GM10248 (cell line): ENCODE results near the gene GRK3.

ENCODE experiments used
- CTCF ChIA-PET: fragments of 300-600 bp; sonication (Branson Sonifier 250); formaldehyde crosslinking; extraction: SDS; loops from one replicate; lab custom pipeline; 2021; ENCODE audit warnings: antibody characterized with exemption; lab: Yijun Ruan, JAX
- POLR2A ChIA-PET: fragments of 350-650 bp; sonication (Branson Sonifier 250); formaldehyde crosslinking; extraction: SDS; loops from one replicate; lab custom pipeline; 2020; ENCODE audit warnings: antibody characterized with exemption; lab: Yijun Ruan, JAX
- DNase-seq: peaks from one replicate; pipeline ENCODE4 v3.0.0; 2012; ENCODE audit errors: extremely low spot score
- CTCF ChIP-seq: IDR thresholded peaks from 2 replicates; pipeline ENCODE4 v1.5.1; 2012; ENCODE audit warnings: mild to moderate bottlenecking, low read depth; ENCODE audit errors: extremely low read depth, missing control alignments, control extremely low read depth

GRK3 gene

DNA sequence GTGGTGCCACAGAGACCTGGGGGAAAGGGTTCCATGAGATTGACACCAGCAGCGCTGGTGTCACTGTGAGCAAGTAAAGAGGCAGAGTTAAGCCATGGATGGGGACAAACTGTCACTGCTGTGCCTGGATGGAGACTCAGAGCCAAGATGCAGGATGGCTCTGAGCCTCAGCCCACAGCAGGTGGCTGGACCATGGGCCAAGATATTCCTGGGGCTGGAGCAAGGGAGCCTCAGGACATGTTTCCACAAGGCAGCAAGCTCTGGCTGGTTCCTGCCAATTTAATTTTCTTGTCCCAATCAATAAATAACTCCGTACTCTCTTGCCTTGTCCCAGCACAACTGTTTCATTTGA lies 200.5 kb downstream of the GRK3 start:
- ChIA-PET CTCF (no interaction called here), POLR2A (no interaction called here)
- no peak for TF ChIP-seq CTCF
- no peak for DNase-seq

GRCh38 chr22:25765801-25766200 lies 201.3 kb downstream of the GRK3 start:
- POLR2A ChIA-PET = no interaction called here
- CTCF ChIA-PET = interaction anchor here (0.8 kb wide), 1 partner anchor 62 kb away, joined by 3 read pairs; no protein-coding TSS in a partner anchor
- no peak for TF ChIP-seq CTCF
- no peak for DNase-seq

DNA sequence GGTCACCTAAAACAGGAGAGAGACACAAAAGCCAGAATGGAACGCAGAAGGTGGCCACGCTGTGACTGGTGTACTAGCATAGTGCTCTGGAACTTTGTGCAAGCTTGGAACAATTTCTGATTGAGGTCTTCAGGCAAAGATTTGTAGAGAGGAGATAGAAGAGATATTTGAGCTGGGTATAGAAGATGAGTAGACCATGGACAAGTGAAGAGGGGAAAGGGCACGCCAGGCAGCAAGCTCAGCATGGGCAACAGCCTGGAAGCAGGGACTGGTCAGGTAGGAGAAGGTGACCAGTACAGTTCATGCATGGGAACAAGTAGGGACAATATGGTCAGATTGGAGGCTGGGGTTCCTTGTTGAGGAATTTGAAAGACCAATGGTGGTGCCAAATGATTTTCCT lies 201.9 kb downstream of the GRK3 start:
- CTCF ChIA-PET = interaction anchor here (0.8 kb wide), 1 partner anchor 62 kb away, joined by 3 read pairs; no protein-coding TSS in a partner anchor
- POLR2A ChIA-PET = no interaction called here
- DNase-seq = no peak
- TF ChIP-seq CTCF = no peak

DNA sequence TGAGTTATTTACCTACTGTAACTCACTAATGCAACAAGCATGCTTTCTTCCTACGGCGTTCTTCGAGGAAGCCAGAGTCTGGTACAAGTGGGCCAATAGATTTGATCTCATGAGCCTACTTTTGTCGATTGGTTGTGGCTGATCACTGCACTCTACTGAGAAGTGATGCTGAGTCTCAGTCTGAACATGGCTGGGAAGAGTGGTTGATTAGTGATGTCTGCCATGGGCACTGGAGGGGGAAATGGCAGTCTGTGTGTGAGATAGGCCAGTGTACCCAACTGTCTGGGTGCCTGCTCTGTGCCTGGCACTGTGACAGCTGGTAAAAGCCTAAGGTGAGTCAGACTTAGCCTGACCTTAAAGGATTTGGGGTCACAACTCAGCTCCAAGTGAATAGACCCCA lies 205.9 kb downstream of the GRK3 start:
- CTCF ChIA-PET = interaction anchor here (2.1 to 6.7 kb wide), 3 partner anchors 15 to 562 kb away, joined by 4 to 60 read pairs (median 52); no protein-coding TSS in a partner anchor
- no peak for DNase-seq
- POLR2A ChIA-PET = no interaction called here
- no peak for TF ChIP-seq CTCF

GRCh38 chr22:25772288-25772687 lies 207.8 kb downstream of the GRK3 start:
- ChIA-PET POLR2A (no interaction called here), CTCF (interaction anchor here (0.8 to 6.7 kb wide), 29 partner anchors 9 to 692 kb away, joined by 3 to 60 read pairs (median 4); no protein-coding TSS in a partner anchor)
- TF ChIP-seq CTCF = no peak
- no peak for DNase-seq

DNA sequence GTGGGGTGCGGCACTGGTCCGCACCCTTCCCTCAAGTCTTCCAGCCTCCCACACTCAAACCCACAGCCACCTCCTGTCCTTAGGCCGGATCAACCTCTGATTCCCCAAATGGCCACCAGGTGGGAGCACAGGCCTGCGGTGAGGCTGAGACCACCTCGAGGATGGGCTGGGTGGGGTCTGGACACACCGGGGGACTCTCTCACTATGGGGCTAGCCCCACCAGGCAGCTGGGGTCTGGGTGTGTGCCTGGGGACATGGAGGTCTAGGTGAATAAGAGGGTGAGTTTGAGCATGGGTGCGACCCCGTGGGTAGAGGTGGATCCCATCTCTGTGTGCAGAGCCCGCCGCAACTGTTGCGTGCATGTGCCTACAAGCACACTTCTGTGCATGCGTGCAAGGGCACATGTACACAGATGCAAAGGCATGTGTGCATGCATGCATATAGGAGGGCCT lies 210.1 kb downstream of the GRK3 start:
- POLR2A ChIA-PET = interaction anchor here (0.6 kb wide), 1 partner anchor 174 kb away, joined by 7 read pairs; no protein-coding TSS in a partner anchor
- TF ChIP-seq CTCF = peak; percentile 73
- CTCF ChIA-PET = interaction anchor here (1.6 to 6.7 kb wide), 6 partner anchors 61 to 590 kb away, joined by 4 to 60 read pairs (median 14); no protein-coding TSS in a partner anchor
- peak; percentile 50 for DNase-seq

DNA sequence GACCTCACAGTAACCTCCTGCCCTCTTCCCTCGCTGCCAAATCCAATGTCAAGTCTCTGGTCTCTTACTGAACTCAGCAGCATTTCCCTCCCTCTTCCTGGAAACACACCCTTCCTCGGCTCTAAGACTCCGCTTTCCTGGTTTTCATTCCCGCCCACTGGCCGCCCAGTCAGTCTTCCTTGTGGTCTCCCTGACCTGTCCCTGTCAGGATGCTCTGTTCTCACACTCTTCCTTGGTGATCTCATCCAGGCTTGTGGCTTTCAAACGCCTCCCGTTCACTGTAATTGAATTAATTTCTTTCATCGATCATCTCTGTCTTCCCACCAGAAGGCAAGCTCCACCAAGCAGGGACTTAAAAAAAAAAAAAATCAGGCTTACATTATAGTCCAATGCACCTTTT lies 211.1 kb downstream of the GRK3 start:
- no peak for DNase-seq
- ChIA-PET CTCF (interaction anchor here (6.7 kb wide), 1 partner anchor 557 kb away, joined by 52 read pairs; no protein-coding TSS in a partner anchor), POLR2A (no interaction called here)
- TF ChIP-seq CTCF = no peak
